Tibial artery (tissue), 4 donors: Measurements from ENCODE around the gene SHC1.

ENCODE experiments used
- DNase-seq, 2 donors: peaks; one replicate each; pipeline ENCODE4 v3.0.0-alpha.2; 2019
- H3K27ac ChIP-seq, 2 donors: fragments of 200-600 bp; sonication (generic) in 1 of 2; 1 replicate in 1 of 2; 2 replicates in 1 of 2; pipeline ENCODE4 v1.5.1; 2018 to 2019; ENCODE audit warnings: mild to moderate bottlenecking in 1 of 2
- H3K27me3 ChIP-seq, 2 donors: fragments of 200-600 bp; sonication (generic) in 1 of 2; one replicate each; pipeline versions ENCODE4 v1.5.1 to v1.6.0; 2016 to 2019
- H3K36me3 ChIP-seq, 3 donors: fragments of 200-600 bp; sonication (generic) in 2 of 3; one replicate each; pipeline ENCODE4 v1.5.1; 2016 to 2019; ENCODE audit warnings: mild to moderate bottlenecking in 2 of 3
- H3K4me1 ChIP-seq, 4 donors: fragments of 200-600 bp; sonication (generic) in 2 of 4; 1 replicate in 3 of 4; 2 replicates in 1 of 4; pipeline ENCODE4 v1.5.1; 2016 to 2019
- H3K4me3 ChIP-seq, 2 donors: fragments of 200-600 bp; sonication (generic) in 1 of 2; 1 replicate in 1 of 2; 2 replicates in 1 of 2; pipeline ENCODE4 v1.5.1; 2018 to 2019; ENCODE audit warnings: mild to moderate bottlenecking in 2 of 2
- H3K9me3 ChIP-seq, 3 donors: fragments of 200-600 bp; sonication (generic) in 1 of 3; one replicate each; pipeline ENCODE4 v1.5.1; 2016 to 2019
- intact Hi-C: fragments of 100-400 bp; cut with DNase I; formaldehyde crosslinking; loops from one replicate; pipeline ENCODE4 v1.15.0; 2023; ENCODE audit warnings: low total_unique reads
- TF ChIP-seq, protein P1 (sequence below), 2 experiments: fragments of 200-600 bp in 1 of 2; fragments of 450-650 bp in 1 of 2; IDR thresholded peaks; one replicate each; pipeline ENCODE4 v1.5.1; 2017 to 2019; ENCODE audit warnings: antibody characterized with exemption in 2 of 2, mild to moderate bottlenecking in 1 of 2, moderate library complexity in 1 of 2

Gene SHC1

DNA sequence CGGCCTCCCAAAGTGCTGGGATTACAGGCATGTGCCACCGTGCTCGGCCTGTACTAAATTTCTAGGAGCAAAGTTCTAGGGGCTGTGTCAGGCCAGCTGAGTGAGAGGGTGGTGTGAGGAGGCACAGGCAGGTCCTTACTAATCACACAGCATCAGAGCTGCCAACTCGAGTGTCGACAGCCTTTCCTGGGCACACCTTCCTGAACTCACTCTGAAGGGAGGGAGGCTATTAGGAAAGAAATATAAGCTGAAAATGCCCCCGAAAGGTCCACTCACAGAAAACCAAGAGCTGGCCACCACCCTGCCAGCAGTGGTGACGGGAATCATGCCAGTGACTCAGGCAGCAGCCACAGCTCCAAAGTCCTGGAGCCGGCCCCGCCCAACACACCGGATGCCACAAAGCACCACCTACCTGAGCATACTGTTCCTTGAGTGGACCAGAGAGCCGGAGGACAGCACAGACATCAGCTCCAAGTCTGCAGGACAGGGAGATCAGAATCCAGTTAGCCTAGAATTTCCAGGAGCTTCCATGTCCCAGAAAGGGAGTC is 38.5 kb downstream of the SHC1 start:
- TF ChIP-seq, protein P1, sequence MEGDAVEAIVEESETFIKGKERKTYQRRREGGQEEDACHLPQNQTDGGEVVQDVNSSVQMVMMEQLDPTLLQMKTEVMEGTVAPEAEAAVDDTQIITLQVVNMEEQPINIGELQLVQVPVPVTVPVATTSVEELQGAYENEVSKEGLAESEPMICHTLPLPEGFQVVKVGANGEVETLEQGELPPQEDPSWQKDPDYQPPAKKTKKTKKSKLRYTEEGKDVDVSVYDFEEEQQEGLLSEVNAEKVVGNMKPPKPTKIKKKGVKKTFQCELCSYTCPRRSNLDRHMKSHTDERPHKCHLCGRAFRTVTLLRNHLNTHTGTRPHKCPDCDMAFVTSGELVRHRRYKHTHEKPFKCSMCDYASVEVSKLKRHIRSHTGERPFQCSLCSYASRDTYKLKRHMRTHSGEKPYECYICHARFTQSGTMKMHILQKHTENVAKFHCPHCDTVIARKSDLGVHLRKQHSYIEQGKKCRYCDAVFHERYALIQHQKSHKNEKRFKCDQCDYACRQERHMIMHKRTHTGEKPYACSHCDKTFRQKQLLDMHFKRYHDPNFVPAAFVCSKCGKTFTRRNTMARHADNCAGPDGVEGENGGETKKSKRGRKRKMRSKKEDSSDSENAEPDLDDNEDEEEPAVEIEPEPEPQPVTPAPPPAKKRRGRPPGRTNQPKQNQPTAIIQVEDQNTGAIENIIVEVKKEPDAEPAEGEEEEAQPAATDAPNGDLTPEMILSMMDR (IDR thresholded peaks at IDR 0.05), result no peak
- no peak for DNase-seq
- H3K27ac ChIP-seq, result no peak overlapping the region
- H3K9me3 ChIP-seq, result no peaks in the 10 kb centered on the region
- H3K4me1 ChIP-seq, result peaks cover 0 to 12% (median 10%) of the 10 kb centered on the region in 4 donors
- H3K36me3 ChIP-seq, result peaks cover 8 to 46% (median 28%) of the 10 kb centered on the region in 3 donors
- no peaks in the 10 kb centered on the region for H3K27me3 ChIP-seq
- intact Hi-C loops, result no loop called here
- no peak overlapping the region for H3K4me3 ChIP-seq

DNA sequence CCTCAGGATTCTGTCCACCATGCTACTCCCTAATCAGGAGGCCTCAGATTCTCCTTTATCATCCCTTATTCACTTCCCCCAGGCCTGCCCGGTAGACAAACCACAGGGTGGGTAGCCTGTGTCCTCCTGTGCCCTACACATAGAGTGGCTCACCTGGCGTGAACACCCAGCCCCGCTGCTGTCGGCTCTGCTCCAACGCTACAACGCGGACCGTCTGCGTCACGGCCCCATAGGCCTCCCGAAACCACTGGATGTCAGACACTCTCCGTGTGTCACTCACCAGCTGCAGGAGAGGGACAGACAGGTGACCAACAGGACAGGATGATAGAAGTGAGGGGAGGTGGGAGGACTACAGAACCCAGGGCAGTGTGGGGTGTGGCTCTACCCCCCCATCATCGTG is 44.3 kb downstream of the SHC1 start:
- Histone ChIP-seq H3K36me3 (peaks cover 38 to 96% (median 74%) of the 10 kb centered on the region in 3 donors), H3K27ac (no peak overlapping the region), H3K4me1 (no peaks in the 10 kb centered on the region), H3K4me3 (no peak overlapping the region), H3K27me3 (no peaks in the 10 kb centered on the region), H3K9me3 (no peaks in the 10 kb centered on the region)
- TF ChIP-seq, protein P1 (IDR thresholded peaks at IDR 0.05), result no peak
- intact Hi-C loops, result no loop called here
- DNase-seq, result no peak

DNA sequence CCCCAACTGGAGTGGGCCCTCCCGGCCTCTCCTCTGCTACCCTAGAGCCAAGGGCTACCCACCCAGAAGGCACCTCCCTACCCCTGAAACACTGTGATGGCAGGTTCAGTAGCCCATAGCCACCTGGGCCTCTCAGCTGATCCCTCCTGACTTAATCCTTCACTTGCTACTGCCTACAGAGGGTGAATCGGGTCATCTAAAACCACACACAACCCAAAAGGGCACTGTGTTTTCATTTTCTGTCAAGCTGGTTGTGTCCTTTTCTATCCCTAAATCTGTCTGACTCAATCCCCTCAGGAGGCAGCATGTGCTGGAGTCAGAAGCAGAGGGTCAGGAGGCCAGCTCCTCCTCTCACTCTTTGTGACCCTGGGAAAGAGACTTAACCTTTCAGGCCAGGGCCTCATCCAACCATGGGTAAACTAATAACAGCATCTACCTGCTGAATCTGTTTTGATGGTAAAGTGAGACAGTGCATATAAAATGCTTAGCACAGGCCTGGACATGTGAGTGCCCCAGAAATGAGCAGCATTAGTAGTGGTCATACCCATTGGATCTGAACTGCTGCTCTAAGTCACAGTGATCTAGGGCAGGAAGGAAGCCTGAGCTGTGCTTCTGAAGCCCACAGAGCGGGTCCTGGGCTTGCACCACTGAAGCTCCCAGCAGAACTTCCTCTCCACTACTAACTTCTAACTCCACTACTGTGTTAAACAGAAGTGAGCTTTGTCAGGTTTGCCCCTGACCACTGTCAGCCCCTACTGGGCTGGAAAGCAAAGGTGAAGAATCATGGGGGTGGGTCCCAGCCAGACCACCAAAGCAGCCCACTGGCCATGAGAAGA is 45.0 kb downstream of the SHC1 start:
- H3K9me3 ChIP-seq, result no peaks in the 10 kb centered on the region
- TF ChIP-seq, protein P1 (IDR thresholded peaks at IDR 0.05), result no peak
- H3K27ac ChIP-seq, result no peak overlapping the region
- no peaks in the 10 kb centered on the region for H3K27me3 ChIP-seq
- no peak for DNase-seq
- H3K4me1 ChIP-seq, result no peaks in the 10 kb centered on the region
- H3K4me3 ChIP-seq, result no peak overlapping the region
- intact Hi-C loops, result no loop called here
- H3K36me3 ChIP-seq, result peaks cover 44 to 96% (median 69%) of the 10 kb centered on the region in 3 donors

DNA sequence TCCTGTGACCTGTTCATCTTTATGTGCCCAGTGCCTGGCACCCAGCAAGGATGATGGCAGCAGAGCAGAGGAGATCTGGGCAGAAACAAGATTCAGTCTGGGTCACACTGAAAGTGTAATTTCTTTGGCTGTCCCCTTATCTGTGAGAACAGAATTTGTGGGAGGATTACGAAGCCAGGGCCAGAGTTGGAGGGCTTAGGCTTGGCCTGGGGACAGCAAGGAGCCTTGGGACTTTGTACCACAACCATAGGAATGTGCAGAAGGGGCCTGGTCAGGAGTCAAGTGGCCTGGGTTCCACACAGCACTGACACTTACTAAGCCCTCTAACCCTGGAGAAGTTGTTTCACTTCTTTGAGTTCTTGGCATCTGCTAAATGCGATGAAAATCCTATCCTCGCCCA is 46.9 kb downstream of the SHC1 start:
- H3K27ac ChIP-seq, result no peak overlapping the region
- TF ChIP-seq, protein P1 (IDR thresholded peaks at IDR 0.05), result no peak
- no peak overlapping the region for H3K4me3 ChIP-seq
- H3K27me3 ChIP-seq, result no peaks in the 10 kb centered on the region
- peaks cover 44 to 92% (median 59%) of the 10 kb centered on the region in 3 donors for H3K36me3 ChIP-seq
- no peak for DNase-seq
- H3K4me1 ChIP-seq, result no peaks in the 10 kb centered on the region
- no peaks in the 10 kb centered on the region for H3K9me3 ChIP-seq
- intact Hi-C loops, result no loop called here

DNA sequence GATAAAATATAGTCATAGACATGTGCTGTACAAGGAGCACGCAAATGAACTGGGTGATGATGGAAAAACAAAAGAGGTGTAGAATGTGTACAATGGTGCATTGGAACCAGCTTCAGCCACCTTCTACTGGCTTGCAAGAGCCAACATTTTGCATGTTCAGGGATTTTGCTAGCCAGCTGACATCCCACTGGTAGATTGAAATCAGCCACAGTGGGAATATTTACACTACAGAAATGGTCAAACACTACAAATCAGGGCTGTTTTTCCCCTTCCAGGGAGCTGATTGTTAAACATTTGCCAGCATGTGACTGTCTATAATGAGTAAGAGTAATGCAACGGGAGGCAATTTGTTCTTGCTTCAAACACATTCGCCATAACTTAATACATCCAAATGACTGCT is 57.3 kb downstream of the SHC1 start:
- TF ChIP-seq, protein P1 (IDR thresholded peaks at IDR 0.05), result no peak
- H3K4me3 ChIP-seq, result no peak overlapping the region
- intact Hi-C loops, result no loop called here
- H3K27ac ChIP-seq, result no peak overlapping the region
- H3K36me3 ChIP-seq, result peaks cover 0 to 13% (median 0%) of the 10 kb centered on the region in 3 donors
- no peaks in the 10 kb centered on the region for H3K27me3 ChIP-seq
- H3K4me1 ChIP-seq, result no peaks in the 10 kb centered on the region
- H3K9me3 ChIP-seq, result no peaks in the 10 kb centered on the region
- DNase-seq, result no peak
